Embryonic facial prominence (tissue), 1 donor: Measurements from ENCODE around the gene PTX4.

Experiments
- DNase-seq: peaks from one replicate; pipeline ENCODE4 v3.0.0-alpha.2; 2016; ENCODE audit errors: extremely low spot score

PTX4 gene

GRCh38 chr16:1523581-1524245 is 35.0 kb upstream of the PTX4 start:
- DNase-seq: no peak

DNA sequence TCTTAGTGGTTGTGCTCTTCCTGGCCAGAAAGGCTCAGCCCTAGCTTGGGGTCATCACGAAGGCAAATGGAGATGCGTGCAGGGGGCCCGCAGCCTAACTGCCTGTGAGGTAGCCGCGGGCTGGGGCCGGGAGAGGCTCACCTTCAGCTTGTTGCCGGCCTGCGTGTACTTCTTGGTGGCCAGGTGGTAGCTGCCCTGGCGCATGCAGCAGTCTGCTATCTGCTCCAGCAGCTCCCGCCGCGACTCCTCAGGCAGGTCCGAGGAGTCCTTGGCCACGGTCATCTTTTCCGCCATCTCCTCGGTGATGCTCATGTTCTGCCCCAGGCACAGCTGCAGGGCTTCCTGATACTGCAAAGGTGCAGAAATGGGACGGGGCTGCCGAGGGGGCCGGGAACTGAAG is 31.7 kb upstream of the PTX4 start:
- DNase-seq: no peak

DNA sequence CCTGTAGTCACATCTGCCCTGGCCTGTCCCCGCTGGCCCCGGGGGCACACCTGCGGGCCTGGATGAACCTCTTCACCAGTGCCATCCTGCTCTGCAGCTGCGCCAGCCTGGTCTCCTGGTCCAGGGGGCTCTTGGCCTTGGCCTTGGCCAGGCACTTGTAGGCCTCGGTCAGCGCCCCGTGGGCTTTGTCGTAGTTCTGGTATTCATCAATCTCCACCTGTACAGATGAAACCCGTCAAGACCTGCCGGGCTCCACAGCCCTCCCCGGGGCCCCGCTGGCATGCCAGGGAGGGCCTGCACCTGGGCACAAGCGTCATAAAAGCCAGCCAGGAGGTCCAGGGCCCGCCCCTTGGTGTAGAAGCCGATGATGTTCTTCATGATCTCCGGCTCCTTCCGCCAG is 31.1 kb upstream of the PTX4 start:
- no peak for DNase-seq

DNA sequence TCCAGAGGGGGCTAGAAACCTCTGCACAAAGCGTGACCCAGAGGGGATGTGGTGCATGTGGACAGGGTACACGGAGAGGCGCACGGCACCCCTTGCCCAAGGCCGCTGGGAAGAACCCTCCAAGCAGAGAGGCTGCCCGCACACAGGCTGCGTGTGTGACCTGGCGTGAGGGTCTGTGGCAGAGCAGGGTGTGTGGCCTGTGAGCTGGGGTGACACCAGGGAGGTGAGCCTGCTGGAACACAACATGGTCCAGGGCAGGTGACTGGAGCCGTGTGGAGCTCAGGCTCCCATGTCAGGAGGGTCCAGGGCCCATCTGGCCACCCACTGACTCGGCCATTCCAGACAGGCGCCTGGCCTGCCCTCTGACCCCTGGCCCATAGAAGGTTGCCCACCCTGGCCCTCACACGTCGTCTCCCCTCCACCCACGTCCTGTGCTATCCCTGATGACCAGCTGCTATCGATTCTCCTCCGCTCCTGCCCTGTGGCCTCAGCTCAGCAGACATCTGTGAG is 29.9 kb upstream of the PTX4 start:
- DNase-seq: no peak

GRCh38 chr16:1514507-1514906 is 25.8 kb upstream of the PTX4 start:
- no peak for DNase-seq

DNA sequence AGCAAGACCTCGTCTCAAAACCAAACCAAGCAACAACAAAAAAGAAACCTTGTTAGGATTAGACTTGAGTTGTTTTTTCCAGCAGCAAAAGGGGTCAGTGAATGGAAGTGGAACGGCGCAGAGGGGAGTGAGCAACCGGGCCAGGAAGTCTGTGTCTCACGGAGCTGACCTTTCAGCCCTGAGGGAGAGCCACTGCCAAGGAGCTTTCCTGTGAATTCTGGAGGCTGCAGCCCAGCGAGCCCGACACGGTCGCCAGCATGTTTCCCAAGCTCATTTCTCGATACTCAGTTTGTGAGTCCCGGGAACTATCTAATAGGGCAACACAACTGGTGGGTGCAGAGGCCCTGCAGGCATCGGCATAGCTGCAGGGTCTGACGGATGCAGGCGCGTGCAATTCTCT is 24.0 kb upstream of the PTX4 start:
- no peak for DNase-seq

DNA sequence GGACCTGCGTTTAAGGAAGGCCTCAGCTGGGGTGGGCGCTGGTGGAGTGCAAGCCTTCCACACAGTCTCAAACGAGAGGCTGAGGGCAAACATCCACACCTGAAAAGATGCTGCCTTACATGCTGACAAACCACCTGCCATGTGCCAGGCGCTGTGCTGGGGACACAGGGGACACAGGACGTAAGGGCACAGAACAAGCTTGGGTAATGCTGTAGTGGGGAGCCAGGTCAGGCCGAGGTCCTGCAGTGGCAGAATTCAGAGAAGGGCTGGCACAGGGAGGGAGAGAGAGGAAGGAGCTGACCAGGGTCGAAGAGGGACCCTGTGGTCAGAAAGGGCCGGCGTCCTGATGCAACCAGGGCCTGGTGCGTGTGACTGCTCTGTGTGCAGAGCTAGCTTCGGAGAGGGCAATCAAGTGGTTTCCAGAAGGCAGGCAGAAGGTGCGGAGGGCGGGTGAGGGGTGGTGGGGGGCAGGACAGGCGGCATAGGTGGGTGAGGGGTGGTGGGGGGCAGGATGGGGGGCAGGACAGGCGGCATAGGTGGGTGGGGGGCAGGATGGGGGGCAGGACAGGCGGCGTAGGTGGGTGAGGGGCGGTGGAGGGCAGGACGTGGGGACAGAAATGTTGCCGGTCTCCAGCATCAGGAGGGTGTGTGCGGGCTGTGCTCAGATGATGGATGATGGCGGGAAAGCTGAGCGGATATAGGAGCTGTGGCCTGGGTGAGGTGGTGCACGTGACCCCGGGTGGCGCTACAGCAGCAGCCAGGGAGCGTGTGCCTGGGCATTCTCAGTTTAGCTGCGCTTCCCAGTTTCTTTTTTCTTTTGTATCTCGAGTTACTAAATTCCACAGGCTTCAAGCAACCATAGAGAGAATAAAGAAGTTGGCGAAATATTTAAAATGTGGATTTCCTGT is 23.2 kb upstream of the PTX4 start:
- DNase-seq: no peak

- no peak for DNase-seq
Observed at GRCh38 chr16:1510941-1511351, 22.2 kb upstream of the PTX4 start.

DNA sequence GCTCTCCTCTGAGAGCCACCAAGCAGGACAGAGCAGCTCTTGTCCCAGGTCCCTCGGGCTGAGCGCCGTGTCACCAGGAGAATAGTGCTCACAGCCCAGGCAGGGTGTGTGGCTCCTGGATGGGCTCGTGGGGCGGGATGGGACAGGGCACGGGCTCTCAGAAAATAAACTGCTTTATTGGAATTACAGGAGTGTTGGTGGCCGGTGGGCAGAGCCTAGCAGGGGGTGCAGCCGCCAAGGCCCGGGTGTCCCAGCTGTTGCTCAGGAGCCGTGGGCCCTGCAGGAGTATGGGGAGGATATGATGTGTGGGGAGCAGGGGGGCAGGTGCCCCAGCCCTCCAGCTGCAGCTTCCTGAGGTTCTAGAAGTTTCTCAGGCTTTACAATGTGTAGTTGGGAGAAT is 21.5 kb upstream of the PTX4 start:
- DNase-seq: no peak

GRCh38 chr16:1509307-1510221 is 20.8 kb upstream of the PTX4 start:
- DNase-seq: no peak

- DNase-seq: no peak
Observed at GRCh38 chr16:1508494-1509187, 19.9 kb upstream of the PTX4 start.

GRCh38 chr16:1506494-1507213 is 17.9 kb upstream of the PTX4 start:
- DNase-seq: no peak

DNA sequence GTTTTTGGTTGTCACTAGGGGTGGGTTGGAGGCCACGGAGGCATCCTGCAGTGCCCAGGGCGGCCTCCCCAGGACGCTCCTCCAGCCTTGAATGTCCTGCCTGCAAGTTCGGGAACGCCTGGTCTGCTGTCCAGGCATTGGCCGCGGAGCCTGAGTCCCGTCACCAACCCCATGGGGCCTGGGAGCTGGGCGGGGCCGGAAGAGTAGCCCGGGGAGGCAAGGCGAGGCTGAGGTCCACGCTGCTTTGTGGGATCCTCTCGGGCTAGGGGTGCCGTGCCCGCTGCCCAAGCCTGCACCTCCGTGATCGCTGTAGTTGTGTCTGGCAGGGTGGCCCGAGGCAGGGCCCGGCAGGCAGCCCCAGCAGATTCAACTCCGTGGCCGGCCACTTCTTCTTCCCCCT is 17.2 kb upstream of the PTX4 start:
- DNase-seq: no peak

DNA sequence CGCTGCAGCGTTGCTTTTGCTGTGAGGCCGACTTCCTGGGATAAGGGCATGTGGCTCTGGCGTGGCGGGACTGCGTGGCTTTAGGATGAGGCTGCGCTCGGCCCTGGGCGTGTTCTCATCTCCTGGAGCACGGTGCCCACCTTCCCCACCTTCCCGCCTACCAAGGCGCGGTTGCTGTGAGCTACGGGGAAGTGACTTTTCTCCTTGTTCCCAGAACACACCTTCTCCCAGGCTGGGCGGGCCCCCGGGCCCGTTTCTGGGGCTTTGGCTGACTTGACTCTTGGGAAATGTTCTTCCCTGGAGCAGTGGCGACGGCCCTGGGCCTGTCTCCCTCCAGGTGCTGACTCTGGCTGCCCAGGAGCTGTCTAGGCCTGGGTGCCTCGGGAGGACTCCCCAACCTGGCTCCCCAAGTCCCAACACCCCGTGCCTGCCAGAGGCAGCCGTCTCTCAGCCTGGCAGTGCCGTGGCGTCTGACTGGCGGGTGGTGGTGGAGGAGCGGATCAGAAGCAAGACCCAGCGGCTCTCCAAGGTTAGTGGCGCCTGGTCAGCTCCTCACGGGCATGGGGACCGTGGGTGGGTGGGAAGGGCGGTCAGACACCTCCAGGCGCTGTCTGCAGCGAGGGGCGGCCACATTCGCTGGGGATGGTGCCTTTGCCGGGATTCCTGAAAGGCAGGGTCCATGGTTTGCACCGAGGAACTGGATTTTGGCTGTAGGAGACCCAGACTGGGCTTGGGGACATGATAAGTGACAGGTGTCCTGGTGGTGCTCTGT is 16.5 kb upstream of the PTX4 start:
- no peak for DNase-seq

DNA sequence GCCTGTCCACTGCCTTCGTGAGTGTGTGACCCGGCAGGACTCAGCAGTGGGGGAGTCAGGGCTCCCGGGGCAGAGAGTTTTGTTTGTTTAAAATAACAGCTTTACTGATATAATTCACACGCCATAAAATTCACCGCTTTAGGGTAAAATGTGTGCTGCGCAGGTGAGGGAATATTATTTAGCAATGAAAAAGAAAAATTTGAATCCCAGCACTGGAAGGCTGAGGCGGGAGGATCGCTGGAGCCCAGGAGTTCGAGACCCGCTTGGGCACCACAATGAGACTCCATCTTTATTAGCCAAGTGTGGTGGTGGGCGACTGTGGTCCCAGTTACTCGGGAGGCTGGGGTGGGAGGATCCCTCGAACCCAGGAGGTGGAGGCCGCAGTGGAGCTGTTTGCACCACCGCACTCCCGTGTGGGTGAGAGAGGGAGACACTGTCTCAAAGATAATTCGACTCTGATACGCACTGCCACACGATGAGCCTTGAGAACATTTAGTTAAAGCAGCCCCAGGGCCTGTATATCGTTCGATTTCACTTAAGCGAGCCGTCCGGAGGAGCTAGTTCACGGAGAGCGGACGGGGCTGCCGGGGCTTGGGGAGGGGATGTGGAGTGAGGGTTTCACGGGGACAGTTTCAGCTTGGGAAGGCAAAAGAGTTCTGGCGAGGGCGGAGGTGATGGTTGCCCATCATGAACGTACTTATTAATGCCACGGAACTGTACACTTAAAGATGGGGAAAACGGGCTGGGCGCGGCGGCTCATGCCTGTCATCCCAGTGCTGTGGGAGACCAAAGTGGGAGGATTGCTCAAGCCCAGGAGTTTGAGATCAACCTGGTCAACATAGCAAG is 14.6 kb upstream of the PTX4 start:
- no peak for DNase-seq

- DNase-seq: no peak
Observed at GRCh38 chr16:1502092-1503004, 13.6 kb upstream of the PTX4 start.

GRCh38 chr16:1501630-1502029 is 12.9 kb upstream of the PTX4 start:
- DNase-seq: no peak
